ENCODE data around the gene RBPJL. TPM values are rescaled to one million over a fixed set of nuclear protein-coding genes. Genes with fewer than 3 reads are reported as not detected.

Gene RBPJL
- total RNA-seq, 4 donors from 2014 or later, result not detected

- TF ChIP-seq CTCF (IDR thresholded peaks at IDR 0.05; ENCODE audit: low read depth), result no peak
These were observed 51.8 kb downstream of the RBPJL start for GRCh38 chr20:45358282-45359068.

- no peak for TF ChIP-seq CTCF (IDR thresholded peaks at IDR 0.05; ENCODE audit: low read depth)
These were observed 52.4 kb downstream of the RBPJL start for GRCh38 chr20:45359069-45359405.

- TF ChIP-seq CTCF (IDR thresholded peaks at IDR 0.05; ENCODE audit: low read depth), result no peak
These were observed 52.9 kb downstream of the RBPJL start for GRCh38 chr20:45359406-45360148.

GRCh38 chr20:45361793-45362192 is 55.2 kb downstream of the RBPJL start:
- TF ChIP-seq CTCF (IDR thresholded peaks at IDR 0.05; ENCODE audit: low read depth), result no peak

- no peak for TF ChIP-seq CTCF (IDR thresholded peaks at IDR 0.05; ENCODE audit: low read depth)
These were observed 56.4 kb downstream of the RBPJL start, which contains the start of gene SYS1 for GRCh38 chr20:45362804-45363610. TSS of gene SYS1 (plus strand) at chr20:45363156. CDS start at chr20:45363532, 376 bp downstream.

- TF ChIP-seq CTCF (IDR thresholded peaks at IDR 0.05; ENCODE audit: low read depth), result no peak
These were observed 57.2 kb downstream of the RBPJL start for GRCh38 chr20:45363611-45364492.

All from subcutaneous adipose tissue (tissue), 4 donors.